T-cell (primary cell): ENCODE measurements around the gene HAP1. TPM values are rescaled to one million over a fixed set of nuclear protein-coding genes. Genes with fewer than 3 reads are reported as not detected.
"Not testable (repeated sequence)": the region's sequence is repeated elsewhere in the genome, so short reads cannot be mapped to it uniquely, and the experiment has no call there.

Experiments used
- ATAC-seq, 4 experiments: fragments of 200-7000 bp in 3 of 4; fragments of 150-1000 bp in 1 of 4; cut with Tn5 transposase; replicated peaks in 1 of 4; 1 replicate in 3 of 4; 2 replicates in 1 of 4; pipeline ENCODE4 v1.10.0; 2021; ENCODE audit warnings: moderate library complexity in 3 of 4, mild to moderate bottlenecking in 2 of 4, moderate number of reproducible peaks in 1 of 4
- CTCF ChIA-PET, 2 donors: fragments of 300-600 bp; sonication (Branson Sonifier 250); formaldehyde crosslinking; loops; one replicate each; lab custom pipeline; 2022; ENCODE audit warnings: antibody characterized with exemption in 2 of 2; lab: Charles Lee
- POLR2A ChIA-PET, 2 donors: fragments of 300-600 bp; sonication (Branson Sonifier 250); formaldehyde crosslinking; loops; one replicate each; lab custom pipeline; 2022; ENCODE audit warnings: antibody characterized with exemption in 2 of 2; lab: Charles Lee
- DNase-seq, 35 experiments: peaks; one replicate each; pipeline versions ENCODE4 v3.0.0 to v3.0.0-alpha.2; 2013 to 2023
- H3K27ac ChIP-seq: one replicate; pipeline ENCODE4 v1.5.1; 2013; ENCODE audit warnings: low read length
- H3K27me3 ChIP-seq, 2 experiments: replicated peaks in 1 of 2; 1 replicate in 1 of 2; 2 replicates in 1 of 2; pipeline versions ENCODE4 v1.6.1 to v1.7.0; 2013; ENCODE audit warnings: low read length in 1 of 2, mixed read lengths in 1 of 2; ENCODE audit not compliant: control insufficient read depth in 2 of 2, insufficient read depth in 2 of 2; ENCODE audit errors: extremely low read depth in 1 of 2
- H3K36me3 ChIP-seq, 2 donors: 1 replicate in 1 of 2; 2 replicates in 1 of 2; pipeline versions ENCODE4 v1.6.1 to v1.7.0; 2013; ENCODE audit warnings: low read length in 1 of 2; ENCODE audit not compliant: control insufficient read depth in 2 of 2, insufficient read depth in 1 of 2; ENCODE audit errors: extremely low read depth in 1 of 2
- H3K4me1 ChIP-seq, 2 experiments: 1 replicate in 1 of 2; 2 replicates in 1 of 2; pipeline versions ENCODE4 v1.6.1 to v1.7.0; 2013; ENCODE audit warnings: low read length in 2 of 2, mixed read lengths in 1 of 2; ENCODE audit not compliant: insufficient read depth in 2 of 2, control insufficient read depth in 1 of 2; ENCODE audit errors: extremely low read depth in 1 of 2
- H3K4me3 ChIP-seq, 2 donors: 1 replicate in 1 of 2; 2 replicates in 1 of 2; pipeline versions ENCODE4 v1.5.1 to v1.7.0; 2013; ENCODE audit warnings: mild to moderate bottlenecking in 2 of 2, low read length in 1 of 2, moderate library complexity in 1 of 2; ENCODE audit not compliant: control insufficient read depth in 1 of 2; ENCODE audit errors: extremely low read depth in 1 of 2
- H3K9me3 ChIP-seq: 2 replicates; pipeline ENCODE4 v1.7.0; 2013
- H3K27ac Mint-ChIP-seq, 2 donors: one replicate each; pipeline ENCODE4 v1.8.0; 2020 to 2021; ENCODE audit warnings: mild to moderate bottlenecking in 2 of 2, mixed read lengths in 2 of 2
- H3K27me3 Mint-ChIP-seq, 2 donors: one replicate each; pipeline ENCODE4 v1.8.0; 2021 to 2022; ENCODE audit warnings: mixed read lengths in 2 of 2
- H3K36me3 Mint-ChIP-seq: one replicate; pipeline ENCODE4 v1.8.0; 2021; ENCODE audit warnings: mixed read lengths
- H3K4me1 Mint-ChIP-seq, 3 donors: one replicate each; pipeline ENCODE4 v1.8.0; 2020 to 2022; ENCODE audit warnings: mixed read lengths in 3 of 3, mild to moderate bottlenecking in 1 of 3
- H3K4me3 Mint-ChIP-seq, 3 donors: one replicate each; pipeline ENCODE4 v1.8.0; 2020 to 2022; ENCODE audit warnings: mild to moderate bottlenecking in 3 of 3, mixed read lengths in 3 of 3, moderate library complexity in 3 of 3
- H3K9me3 Mint-ChIP-seq, 3 donors: one replicate each; pipeline ENCODE4 v1.8.0; 2020 to 2022; ENCODE audit warnings: mixed read lengths in 3 of 3
- WGBS: methylation state at CpG from one replicate; pipeline ENCODE4 v1.1.5; 2013; ENCODE audit warnings: missing lambda C conversion rate; ENCODE audit not compliant: insufficient coverage; 5-methylcytosine and 5-hydroxymethylcytosine counted together
- total RNA-seq, 35 experiments: library from RNA in 6 of 35; stranded (reverse) in 6 of 35; fragments of 120-200 nt in 1 of 35; gene quantifications; one replicate each; pipeline versions ENCODE4 v1.2.1 to v1.2.4 and lab custom pipeline; 2013 to 2026

Gene HAP1
- total RNA-seq, 5 donors from 2014 or later (not counting 1 experiment from before 2014, with no cell fraction given): 0.49 to 0.63 (median 0.53) TPM; not detected in 2

DNA sequence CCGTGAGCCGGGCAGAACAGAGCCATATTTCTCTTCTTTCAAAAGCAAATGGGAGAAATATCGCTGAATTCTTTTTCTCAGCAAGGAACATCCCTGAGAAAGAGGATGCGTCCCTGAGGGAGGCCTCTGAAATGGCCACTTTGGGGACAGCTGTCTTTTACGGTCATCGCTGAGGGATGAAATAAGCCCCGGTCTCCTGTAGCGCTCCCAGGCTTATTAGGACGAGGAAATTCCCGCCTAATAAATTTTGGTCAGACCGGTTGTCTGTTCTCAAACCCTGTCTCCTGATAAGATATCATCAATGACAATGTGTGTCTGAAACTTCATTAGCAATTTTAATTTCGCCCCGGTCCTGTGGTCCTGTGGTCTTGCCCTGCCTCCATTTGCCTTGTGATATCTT, 48.7 kb downstream of the HAP1 start:
- POLR2A ChIA-PET, H3K27ac Mint-ChIP-seq: not testable (repeated sequence)

DNA sequence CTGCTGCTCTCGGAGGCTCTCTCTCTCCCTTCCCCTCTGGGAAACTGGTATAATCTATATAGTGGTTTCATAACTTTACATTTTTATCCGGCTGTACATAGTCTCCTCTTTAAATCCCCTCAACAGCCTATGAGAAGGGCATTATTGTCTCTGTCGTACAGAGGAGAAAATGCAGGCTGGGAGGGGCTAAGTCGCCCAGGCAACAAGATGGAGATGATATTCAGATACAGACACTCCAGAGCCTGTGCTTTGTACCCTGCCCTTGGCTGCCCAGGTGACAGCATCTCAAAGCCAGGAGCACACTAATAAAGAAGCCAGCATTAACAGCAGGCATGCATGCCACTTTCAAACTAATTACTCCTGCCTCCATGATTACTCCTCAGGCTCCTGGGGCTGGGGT, 50.4 kb downstream of the HAP1 start:
- Histone ChIP-seq H3K36me3 (no peaks in the 10 kb centered on the region), H3K27ac (no peak overlapping the region), H3K27me3 (no peaks in the 10 kb centered on the region), H3K4me1 (peaks cover 12 to 20% of the 10 kb centered on the region in 2 experiments), H3K4me3 (no peak overlapping the region), H3K9me3 (no peaks in the 10 kb centered on the region)
- CTCF ChIA-PET: interaction anchor here in 1 of 2 donors (0.7 kb wide), 1 partner anchor 35 kb away, joined by 3 read pairs; no protein-coding TSS in a partner anchor
- no peak overlapping the region for H3K4me3 Mint-ChIP-seq
- H3K9me3 Mint-ChIP-seq: no peaks in the 10 kb centered on the region
- H3K4me1 Mint-ChIP-seq: peaks cover 19 to 27% (median 23%) of the 10 kb centered on the region in 3 donors
- H3K27ac Mint-ChIP-seq: no peak overlapping the region
- ATAC-seq (no peak), DNase-seq (no peak)
- no peaks in the 10 kb centered on the region for H3K36me3 Mint-ChIP-seq
- no peaks in the 10 kb centered on the region for H3K27me3 Mint-ChIP-seq
- POLR2A ChIA-PET: no interaction called here
- no CpG with 5 or more reads among the region's 4 CpGs for WGBS

More for the DNA sequence above, 48.7 kb downstream of the HAP1 start:
- H3K4me3 ChIP-seq, H3K27me3 ChIP-seq, H3K4me3 Mint-ChIP-seq, H3K9me3 ChIP-seq, ATAC-seq, H3K9me3 Mint-ChIP-seq, DNase-seq, H3K27me3 Mint-ChIP-seq, H3K27ac ChIP-seq: not testable (repeated sequence)
- peaks cover 24 to 27% (median 25%) of the 10 kb centered on the region in 3 donors for H3K4me1 Mint-ChIP-seq
- peaks cover 0 to 14% of the 10 kb centered on the region in 2 donors for H3K36me3 ChIP-seq
- 97% methylated on average over 11 of the region's 13 CpGs for WGBS
- H3K36me3 Mint-ChIP-seq: peaks cover 12% of the 10 kb centered on the region
- peaks cover 18 to 19% of the 10 kb centered on the region in 2 experiments for H3K4me1 ChIP-seq
- CTCF ChIA-PET: interaction anchor here (0.5 to 1.0 kb wide), 2 partner anchors 20 to 21 kb away, joined by 3 to 4 read pairs; no protein-coding TSS in a partner anchor

DNA sequence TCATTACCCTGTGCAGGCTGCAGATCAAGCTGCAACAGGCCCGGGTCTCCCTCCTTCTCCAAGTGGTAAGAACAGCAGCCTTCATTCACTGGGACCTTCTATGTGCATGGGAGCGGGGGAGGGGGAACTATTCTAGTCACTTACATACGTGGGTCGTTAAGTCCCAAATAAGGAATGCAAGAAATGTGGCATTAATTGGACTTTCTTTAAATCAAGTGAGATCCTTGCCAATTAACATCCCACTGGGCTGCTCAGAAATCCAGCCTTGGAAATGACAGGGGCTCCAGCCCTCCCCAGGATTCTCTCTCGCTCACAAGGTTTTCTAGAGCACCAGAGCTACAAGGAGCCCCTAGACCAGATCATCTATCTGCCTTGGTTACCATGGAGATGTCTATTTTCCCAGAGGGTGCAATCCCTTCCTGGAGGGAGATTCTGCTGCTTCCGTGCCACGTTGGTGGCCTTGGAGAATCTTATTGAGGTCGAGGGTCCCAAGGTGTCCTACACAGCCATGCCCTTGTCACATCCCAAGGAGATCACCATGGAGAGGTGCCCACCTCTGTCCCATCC, 50.9 kb downstream of the HAP1 start:
- H3K9me3 Mint-ChIP-seq: no peaks in the 10 kb centered on the region
- ChIA-PET CTCF (no interaction called here), POLR2A (no interaction called here)
- DNase-seq (no peak), ATAC-seq (no peak)
- no peaks in the 10 kb centered on the region for H3K9me3 ChIP-seq
- H3K4me1 ChIP-seq: peaks cover 17 to 24% of the 10 kb centered on the region in 2 experiments
- H3K27ac Mint-ChIP-seq: no peak overlapping the region
- H3K4me3 ChIP-seq: no peak overlapping the region
- H3K36me3 ChIP-seq: no peaks in the 10 kb centered on the region
- H3K27me3 Mint-ChIP-seq: no peaks in the 10 kb centered on the region
- H3K4me3 Mint-ChIP-seq: no peak overlapping the region
- peaks cover 24 to 32% (median 28%) of the 10 kb centered on the region in 3 donors for H3K4me1 Mint-ChIP-seq
- H3K27me3 ChIP-seq: no peaks in the 10 kb centered on the region
- no peaks in the 10 kb centered on the region for H3K36me3 Mint-ChIP-seq
- H3K27ac ChIP-seq: no peak overlapping the region
- WGBS: 93% methylated on average over 4 of the region's 8 CpGs

DNA sequence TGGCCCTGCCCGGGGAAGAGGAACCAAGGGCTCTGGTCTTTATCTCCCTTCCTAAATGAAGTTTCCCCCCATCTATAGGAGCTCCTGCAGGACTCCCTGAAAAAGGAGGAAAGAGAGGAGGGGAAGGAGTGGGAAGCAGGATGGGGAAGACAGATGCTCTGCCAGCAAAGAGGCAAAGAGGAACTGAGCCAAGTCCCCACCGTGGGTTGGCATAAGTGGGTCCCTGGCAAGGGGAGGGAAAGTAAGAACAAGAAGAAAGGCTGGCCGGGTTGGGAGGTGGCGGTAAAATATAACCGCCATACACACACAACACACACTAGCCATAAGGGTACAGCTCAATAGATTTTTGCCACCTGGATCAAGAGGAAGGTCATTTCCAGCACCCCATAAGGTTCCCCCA, 51.8 kb downstream of the HAP1 start:
- H3K4me1 ChIP-seq: peaks cover 14 to 28% of the 10 kb centered on the region in 2 experiments
- CTCF ChIA-PET: no interaction called here
- Mint-ChIP-seq H3K9me3 (no peaks in the 10 kb centered on the region), H3K36me3 (no peaks in the 10 kb centered on the region), H3K27me3 (no peaks in the 10 kb centered on the region), H3K4me3 (no peak overlapping the region), H3K27ac (no peak overlapping the region), H3K4me1 (peaks cover 22 to 32% (median 27%) of the 10 kb centered on the region in 3 donors)
- no peak for ATAC-seq
- no peaks in the 10 kb centered on the region for H3K9me3 ChIP-seq
- no peaks in the 10 kb centered on the region for H3K36me3 ChIP-seq
- H3K27ac ChIP-seq: no peak overlapping the region
- WGBS: no CpG with 5 or more reads among the region's 5 CpGs
- POLR2A ChIA-PET: no interaction called here
- no peak overlapping the region for H3K4me3 ChIP-seq
- H3K27me3 ChIP-seq: no peaks in the 10 kb centered on the region
- no peak for DNase-seq

DNA sequence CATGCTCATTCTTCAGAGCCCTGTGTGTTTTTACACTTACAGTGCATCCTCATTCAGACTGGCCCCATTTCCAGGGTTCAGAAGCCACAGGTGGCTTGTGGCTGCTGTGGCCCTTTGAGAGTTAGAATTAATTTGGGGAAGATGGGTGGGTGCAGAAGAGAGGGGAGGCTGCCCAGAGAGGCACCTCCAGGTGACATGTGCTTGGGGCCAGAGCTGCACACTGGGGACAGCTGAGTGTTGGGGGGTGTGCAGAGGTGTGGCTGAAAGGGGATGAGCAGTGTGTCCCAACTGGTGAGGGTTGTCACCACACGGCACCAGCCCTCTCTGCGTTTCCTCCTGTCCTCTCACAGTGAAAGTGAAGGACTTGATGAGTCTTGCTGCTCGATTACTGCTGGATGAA, 52.7 kb downstream of the HAP1 start:
- no peak overlapping the region for H3K4me3 Mint-ChIP-seq
- CTCF ChIA-PET: no interaction called here
- peaks cover 22 to 35% (median 29%) of the 10 kb centered on the region in 3 donors for H3K4me1 Mint-ChIP-seq
- Histone ChIP-seq H3K36me3 (no peaks in the 10 kb centered on the region), H3K27ac (no peak overlapping the region), H3K4me1 (peaks cover 14 to 30% of the 10 kb centered on the region in 2 experiments), H3K27me3 (no peaks in the 10 kb centered on the region), H3K4me3 (no peak overlapping the region), H3K9me3 (no peaks in the 10 kb centered on the region)
- H3K36me3 Mint-ChIP-seq: no peaks in the 10 kb centered on the region
- POLR2A ChIA-PET: no interaction called here
- ATAC-seq (no peak), DNase-seq (no peak)
- no peak overlapping the region for H3K27ac Mint-ChIP-seq
- H3K27me3 Mint-ChIP-seq: no peaks in the 10 kb centered on the region
- WGBS: no CpG with 5 or more reads among the region's 3 CpGs
- no peaks in the 10 kb centered on the region for H3K9me3 Mint-ChIP-seq

DNA sequence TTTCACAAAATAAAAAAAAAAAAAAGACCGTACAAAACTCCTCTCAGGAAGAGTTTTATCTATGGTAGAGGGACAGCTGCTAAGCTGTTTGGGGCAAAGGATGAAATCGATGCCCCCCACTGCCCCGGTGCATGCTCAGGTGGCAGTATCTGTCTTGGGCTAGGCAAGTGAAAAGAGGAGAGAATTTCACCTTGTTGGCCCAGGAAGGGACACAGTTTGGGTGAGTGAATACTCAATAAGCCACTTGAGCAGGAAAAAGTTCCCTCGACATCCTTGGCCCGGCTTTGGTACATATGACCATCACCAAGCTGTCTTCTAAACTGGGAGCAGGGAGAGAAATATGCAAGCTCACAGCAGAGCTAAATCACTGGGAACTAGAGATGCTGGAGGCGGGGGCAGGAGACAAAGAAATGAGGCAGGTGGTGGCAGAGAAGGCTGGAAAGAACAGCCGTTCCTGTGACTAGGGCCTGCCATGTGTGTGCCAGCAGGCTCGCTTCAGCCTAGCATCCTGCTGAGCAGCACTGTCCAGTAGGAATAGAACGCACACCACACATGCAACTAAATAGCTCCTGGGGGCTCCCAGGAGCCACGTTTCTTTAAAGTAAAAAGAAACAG, 53.9 kb downstream of the HAP1 start:
- DNase-seq (no peak), ATAC-seq (no peak)
- ChIA-PET POLR2A (interaction anchor here (0.5 to 3.7 kb wide), 4 partner anchors 8 to 16 kb away, joined by 3 to 108 read pairs (median 5); partner anchors contain the start of gene EIF1 (in 1 of the 2)), CTCF (interaction anchor here (0.5 to 3.6 kb wide), 6 partner anchors 10 to 1279 kb away, joined by 3 to 60 read pairs (median 10); partner anchors contain the start of gene EIF1 (in 1 of the 2))
- Mint-ChIP-seq H3K27me3 (no peaks in the 10 kb centered on the region), H3K36me3 (no peaks in the 10 kb centered on the region), H3K9me3 (no peaks in the 10 kb centered on the region), H3K27ac (no peak overlapping the region), H3K4me3 (no peak overlapping the region), H3K4me1 (peaks cover 28 to 45% (median 34%) of the 10 kb centered on the region in 3 donors)
- WGBS: 100% methylated on average over 5 of the region's 10 CpGs
- Histone ChIP-seq H3K27me3 (no peaks in the 10 kb centered on the region), H3K4me3 (no peak overlapping the region), H3K4me1 (peaks cover 16 to 35% of the 10 kb centered on the region in 2 experiments), H3K27ac (no peak overlapping the region), H3K36me3 (no peaks in the 10 kb centered on the region), H3K9me3 (no peaks in the 10 kb centered on the region)
